Kasumi-1 (cell line): ENCODE data around the gene TFF2.

Source experiments
- DNase-seq, 2 experiments: peaks; one replicate each; lab custom pipeline; 2025; lab: John Stamatoyannopoulos, UW

Gene TFF2

GRCh38 chr21:42320791-42321190 is 30.0 kb downstream of the TFF2 start:
- DNase-seq: no peak

- DNase-seq: peak; percentile 43 to 53
Observed at GRCh38 chr21:42319851-42320572, 30.8 kb downstream of the TFF2 start.

GRCh38 chr21:42319376-42319775 is 31.4 kb downstream of the TFF2 start:
- DNase-seq: peak; percentile 84 to 89

GRCh38 chr21:42317826-42318746 is 32.7 kb downstream of the TFF2 start:
- DNase-seq: no peak

GRCh38 chr21:42317341-42317741 is 33.5 kb downstream of the TFF2 start:
- DNase-seq: no peak

GRCh38 chr21:42316891-42317290 is 33.9 kb downstream of the TFF2 start:
- no peak for DNase-seq

- no peak for DNase-seq
Observed at GRCh38 chr21:42315296-42315891, 35.4 kb downstream of the TFF2 start, which contains the start of gene TFF3. Gene TFF3 (minus strand): TSS chr21:42315409. CDS start chr21:42315374, 35 bp downstream.

- no peak for DNase-seq
Observed at GRCh38 chr21:42314616-42315295, 36.0 kb downstream of the TFF2 start.

- no peak for DNase-seq
Observed at GRCh38 chr21:42313501-42313969, 37.3 kb downstream of the TFF2 start.

- no peak for DNase-seq
Observed at GRCh38 chr21:42312626-42313104, 38.1 kb downstream of the TFF2 start.

GRCh38 chr21:42311816-42312625 is 38.8 kb downstream of the TFF2 start:
- DNase-seq: no peak

- DNase-seq: no peak
Observed at GRCh38 chr21:42311160-42311559, 39.6 kb downstream of the TFF2 start.

GRCh38 chr21:42310411-42311001 is 40.3 kb downstream of the TFF2 start:
- no peak for DNase-seq

- peak; percentile 60 to 65 for DNase-seq
Observed at GRCh38 chr21:42309753-42310213, 41.0 kb downstream of the TFF2 start.

GRCh38 chr21:42308914-42309752 is 41.7 kb downstream of the TFF2 start:
- no peak for DNase-seq

GRCh38 chr21:42308161-42308913 is 42.5 kb downstream of the TFF2 start:
- no peak for DNase-seq

- DNase-seq: no peak
Observed at GRCh38 chr21:42307106-42307505, 43.7 kb downstream of the TFF2 start.

GRCh38 chr21:42306366-42307035 is 44.3 kb downstream of the TFF2 start:
- DNase-seq: peak; percentile 64
